ENCODE data around the gene CCND3. TPM values are rescaled to one million over a fixed set of nuclear protein-coding genes. Genes with fewer than 3 reads are reported as not detected.
A peak's percentile ranks its signal among the peaks of the same experiment; 100 is the strongest.

Gene CCND3
- total and polyA plus RNA-seq, 2 of the 8 experiments (the other 6 are each of a cell fraction or from before 2014, with no cell fraction given): 30.6 to 32.9 TPM

DNA sequence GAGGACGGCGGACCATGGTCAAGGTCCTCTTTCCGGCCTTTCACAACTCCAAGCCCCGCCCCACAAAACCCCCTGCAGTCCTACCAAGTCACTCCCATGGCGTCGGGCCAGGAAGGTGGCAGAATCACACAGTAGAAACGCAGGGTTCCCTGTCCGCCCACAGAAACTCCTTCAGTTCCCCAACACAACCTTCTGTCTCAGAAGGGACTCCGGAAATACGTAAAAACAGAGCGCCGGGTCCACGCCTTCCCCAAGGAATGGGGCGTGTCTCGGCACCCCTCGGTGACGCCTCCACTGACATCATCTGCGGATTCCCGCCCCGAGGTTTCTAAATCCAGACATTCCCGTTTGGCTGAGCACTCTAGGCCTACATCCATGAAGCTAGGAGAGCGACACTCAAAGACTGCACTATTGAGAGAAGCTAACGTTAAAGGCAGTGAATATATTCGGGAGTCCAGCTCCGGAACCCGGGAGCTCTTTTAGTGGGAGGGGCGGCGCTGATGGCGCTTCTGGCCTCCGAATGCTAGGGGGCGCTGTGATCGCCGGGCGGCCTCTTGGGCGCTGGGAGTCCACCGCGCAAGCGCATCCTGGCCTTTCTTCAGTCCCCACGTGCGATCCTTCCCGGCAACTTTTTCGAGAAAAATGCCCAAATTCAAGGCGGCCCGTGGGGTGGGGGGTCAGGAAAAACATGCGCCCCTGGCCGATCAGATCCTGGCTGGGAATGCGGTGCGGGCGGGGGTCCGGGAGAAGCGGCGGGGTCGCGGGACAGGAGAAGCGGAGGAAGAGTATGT lies 20.5 kb downstream of the CCND3 start, which contains the start of the genes BYSL and MED20 (continued):
- TF ChIP-seq RFX5 (IDR thresholded peaks at IDR 0.05; ENCODE audit: borderline replicate concordance, low read depth, low read length) (no peak), TEAD4 (IDR thresholded peaks at IDR 0.05; ENCODE audit: low read depth, low read length) (no peak), GABPA (IDR thresholded peaks at IDR 0.05; ENCODE audit: borderline replicate concordance, insufficient read depth, low read length) (peak; percentile 73; the same call in 1 of the 2 replicates), ASH2L (IDR thresholded peaks at IDR 0.05; ENCODE audit: low read length) (peak; percentile 86), RNF2 (IDR thresholded peaks at IDR 0.05; ENCODE audit: borderline replicate concordance, low read depth, low read length, missing control alignments, poor library complexity, severe bottlenecking) (no peak), CBX5 (IDR thresholded peaks at IDR 0.05; ENCODE audit: low read depth, low read length) (no peak), HDAC6 (IDR thresholded peaks at IDR 0.05; ENCODE audit: low read depth, low read length) (no peak), RXRA (IDR thresholded peaks at IDR 0.05; ENCODE audit: insufficient read depth, low read depth, low read length) (no peak), CREB1 (IDR thresholded peaks at IDR 0.05) (peak; percentile 98), CBX8 (IDR thresholded peaks at IDR 0.05; ENCODE audit: borderline replicate concordance, low read depth, low read length) (no peak), EGR1 (IDR thresholded peaks at IDR 0.05; ENCODE audit: borderline replicate concordance, low read depth, low read length) (peak; percentile 57; the same call in 1 of the 2 replicates), FOSL1 (IDR thresholded peaks at IDR 0.05; ENCODE audit: insufficient read depth, low read depth, low read length) (no peak), KDM4A (IDR thresholded peaks at IDR 0.05; ENCODE audit: low read depth, low read length, severe bottlenecking) (peak; percentile 99), BACH1 (IDR thresholded peaks at IDR 0.05; ENCODE audit: low read length) (no peak), CHD1 (IDR thresholded peaks at IDR 0.05; ENCODE audit: low read depth, low read length) (no peak), SP1 (IDR thresholded peaks at IDR 0.05; ENCODE audit: low read depth, low read length) (peak; percentile 81; the same call in 1 of the 2 replicates), YY1 (IDR thresholded peaks at IDR 0.05; ENCODE audit: low read depth, low read length) (peak; percentile 5; the same call in 1 of the 2 replicates), SIRT6 (IDR thresholded peaks at IDR 0.05; ENCODE audit: low read length) (no peak), SAP30 (IDR thresholded peaks at IDR 0.05; ENCODE audit: insufficient read depth, insufficient replicate concordance, low read length) (no peak), CHD2 (IDR thresholded peaks at IDR 0.05; ENCODE audit: low read length) (no peak)
- TF ChIP-seq, protein P1, sequence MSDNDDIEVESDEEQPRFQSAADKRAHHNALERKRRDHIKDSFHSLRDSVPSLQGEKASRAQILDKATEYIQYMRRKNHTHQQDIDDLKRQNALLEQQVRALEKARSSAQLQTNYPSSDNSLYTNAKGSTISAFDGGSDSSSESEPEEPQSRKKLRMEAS (IDR thresholded peaks at IDR 0.05): peak; percentile 87
- TF ChIP-seq, protein P2, sequence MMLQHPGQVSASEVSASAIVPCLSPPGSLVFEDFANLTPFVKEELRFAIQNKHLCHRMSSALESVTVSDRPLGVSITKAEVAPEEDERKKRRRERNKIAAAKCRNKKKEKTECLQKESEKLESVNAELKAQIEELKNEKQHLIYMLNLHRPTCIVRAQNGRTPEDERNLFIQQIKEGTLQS (IDR thresholded peaks at IDR 0.05; ENCODE audit: insufficient read depth, low read depth, low read length): peak; percentile 73
- TF ChIP-seq, protein P3, sequence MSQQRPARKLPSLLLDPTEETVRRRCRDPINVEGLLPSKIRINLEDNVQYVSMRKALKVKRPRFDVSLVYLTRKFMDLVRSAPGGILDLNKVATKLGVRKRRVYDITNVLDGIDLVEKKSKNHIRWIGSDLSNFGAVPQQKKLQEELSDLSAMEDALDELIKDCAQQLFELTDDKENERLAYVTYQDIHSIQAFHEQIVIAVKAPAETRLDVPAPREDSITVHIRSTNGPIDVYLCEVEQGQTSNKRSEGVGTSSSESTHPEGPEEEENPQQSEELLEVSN (IDR thresholded peaks at IDR 0.05): peak; percentile 74; the same call in 1 of the 2 replicates

All from H1 (cell line).